MM.1S (cell line): ENCODE measurements around the gene NUAK2.

ENCODE experiments used
- DNase-seq: peaks from one replicate; pipeline ENCODE4 v3.0.0-alpha.2; 2015
- H2AFZ ChIP-seq: fragments of 300-600 bp; sonication (generic); 2 replicates; pipeline ENCODE4 v1.6.0; 2016; ENCODE audit warnings: antibody characterized with exemption, low read length
- H3F3A ChIP-seq: fragments of 300-600 bp; sonication (generic); 2 replicates; pipeline ENCODE4 v1.6.1; 2016; ENCODE audit warnings: mild to moderate bottlenecking, antibody characterized with exemption, low read length, moderate library complexity, mixed read lengths; ENCODE audit not compliant: insufficient read depth
- H3K27ac ChIP-seq: fragments of 300-600 bp; sonication (generic); 2 replicates; pipeline ENCODE4 v1.5.1; 2016; ENCODE audit warnings: mild to moderate bottlenecking, low read length
- H3K27me3 ChIP-seq: fragments of 300-600 bp; sonication (generic); replicated peaks from 2 replicates; pipeline ENCODE4 v1.6.0; 2016; ENCODE audit warnings: low read length; ENCODE audit not compliant: insufficient read depth
- H3K36me3 ChIP-seq: fragments of 300-600 bp; sonication (generic); replicated peaks from 2 replicates; pipeline ENCODE4 v1.6.1; 2016; ENCODE audit warnings: mild to moderate bottlenecking, low read length, mixed read lengths; ENCODE audit not compliant: insufficient read depth
- H3K4me1 ChIP-seq: fragments of 300-600 bp; sonication (generic); 2 replicates; pipeline ENCODE4 v1.6.1; 2016; ENCODE audit warnings: low read length, mixed read lengths
- H3K4me2 ChIP-seq: fragments of 300-600 bp; sonication (generic); 2 replicates; pipeline ENCODE4 v1.6.0; 2016; ENCODE audit warnings: low read depth, low read length
- H3K4me3 ChIP-seq: fragments of 300-600 bp; sonication (generic); 2 replicates; pipeline ENCODE4 v1.5.1; 2016; ENCODE audit warnings: low read length, mixed read lengths
- H3K79me2 ChIP-seq: fragments of 300-600 bp; sonication (generic); 2 replicates; pipeline ENCODE4 v1.6.1; 2016; ENCODE audit warnings: mixed run types, low read length, mixed read lengths
- H3K9ac ChIP-seq: fragments of 300-600 bp; sonication (generic); 2 replicates; pipeline ENCODE4 v1.6.1; 2016; ENCODE audit warnings: low read length, mixed read lengths
- H3K9me2 ChIP-seq: fragments of 300-600 bp; sonication (generic); replicated peaks from 2 replicates; pipeline ENCODE4 v1.6.1; 2016; ENCODE audit warnings: mild to moderate bottlenecking, low read length, mixed read lengths; ENCODE audit not compliant: insufficient read depth
- H3K9me3 ChIP-seq: fragments of 300-600 bp; sonication (generic); replicated peaks from 2 replicates; pipeline ENCODE4 v1.6.1; 2016; ENCODE audit warnings: mild to moderate bottlenecking, low read length, mixed read lengths; ENCODE audit not compliant: insufficient read depth
- H4K20me1 ChIP-seq: fragments of 300-600 bp; sonication (generic); 2 replicates; pipeline ENCODE4 v1.6.1; 2016; ENCODE audit warnings: mild to moderate bottlenecking, low read length, moderate library complexity, mixed read lengths; ENCODE audit not compliant: insufficient read depth
- EZH2 ChIP-seq: fragments of 300-600 bp; sonication (generic); optimal IDR thresholded peaks from 2 replicates; pipeline ENCODE3; 2017; ENCODE audit warnings: low read depth, mild to moderate bottlenecking, antibody characterized with exemption, low read length, mixed read lengths
- EZH2phosphoT487 ChIP-seq: fragments of 300-600 bp; sonication (generic); IDR thresholded peaks from 2 replicates; pipeline ENCODE4 v1.6.1; 2018; ENCODE audit warnings: antibody characterized with exemption, low read length
- TF ChIP-seq, protein P1 (sequence below): fragments of 300-600 bp; sonication (generic); IDR thresholded peaks from 2 replicates; pipeline ENCODE4 v1.5.1; 2016; ENCODE audit warnings: antibody characterized with exemption, low read length, mixed read lengths

The NUAK2 gene

DNA sequence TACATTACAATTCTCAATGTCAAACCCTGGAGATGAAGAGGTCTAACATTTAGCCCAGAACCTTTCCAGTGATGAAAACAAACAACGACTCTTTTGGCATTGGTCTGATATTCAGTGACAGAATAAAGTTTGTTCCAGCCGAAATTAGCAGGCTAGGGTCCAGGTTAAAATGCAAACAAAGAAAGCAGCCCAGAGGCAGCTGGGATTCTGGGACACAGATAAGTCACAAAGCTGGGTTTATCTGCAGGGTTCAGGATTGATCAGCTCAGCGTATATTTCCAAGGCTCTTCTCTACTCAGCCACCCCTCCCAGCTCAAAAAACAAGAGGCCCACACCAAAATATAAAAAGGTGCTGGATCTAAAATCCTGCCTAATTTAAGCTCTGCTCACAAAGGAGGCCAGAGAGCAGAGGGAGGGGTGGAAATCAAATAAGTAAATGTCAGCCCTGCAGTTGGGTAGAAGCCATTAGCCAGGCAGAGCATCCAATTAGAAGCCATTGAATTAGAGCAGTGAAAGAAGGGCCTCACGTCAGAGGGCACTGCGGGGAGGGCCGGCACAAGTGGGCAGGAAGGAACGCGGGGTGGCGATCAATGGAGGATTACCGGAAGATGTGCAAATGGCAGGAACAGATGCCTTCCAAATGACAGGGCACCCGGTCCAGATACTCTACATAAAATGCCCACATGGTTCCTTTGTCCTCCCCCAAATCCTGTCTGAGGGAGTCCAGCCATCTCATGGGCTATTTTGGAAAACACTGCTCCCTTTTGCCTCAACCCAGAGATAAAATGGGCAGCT lies 38.4 kb upstream of the NUAK2 start:
- H3K9ac ChIP-seq, result no peak overlapping the region
- no peaks in the 10 kb centered on the region for H3K36me3 ChIP-seq
- no peak overlapping the region for H3K27ac ChIP-seq
- H3K4me2 ChIP-seq, result no peak overlapping the region
- no peak overlapping the region for H3K4me3 ChIP-seq
- no peak for DNase-seq
- no peaks in the 10 kb centered on the region for H3K79me2 ChIP-seq
- no peak overlapping the region for H2AFZ ChIP-seq
- no peaks in the 10 kb centered on the region for H3K4me1 ChIP-seq
- no peaks in the 10 kb centered on the region for H3F3A ChIP-seq
- TF ChIP-seq EZH2phosphoT487 (no peak), EZH2 (no peak)
- TF ChIP-seq, protein P1, sequence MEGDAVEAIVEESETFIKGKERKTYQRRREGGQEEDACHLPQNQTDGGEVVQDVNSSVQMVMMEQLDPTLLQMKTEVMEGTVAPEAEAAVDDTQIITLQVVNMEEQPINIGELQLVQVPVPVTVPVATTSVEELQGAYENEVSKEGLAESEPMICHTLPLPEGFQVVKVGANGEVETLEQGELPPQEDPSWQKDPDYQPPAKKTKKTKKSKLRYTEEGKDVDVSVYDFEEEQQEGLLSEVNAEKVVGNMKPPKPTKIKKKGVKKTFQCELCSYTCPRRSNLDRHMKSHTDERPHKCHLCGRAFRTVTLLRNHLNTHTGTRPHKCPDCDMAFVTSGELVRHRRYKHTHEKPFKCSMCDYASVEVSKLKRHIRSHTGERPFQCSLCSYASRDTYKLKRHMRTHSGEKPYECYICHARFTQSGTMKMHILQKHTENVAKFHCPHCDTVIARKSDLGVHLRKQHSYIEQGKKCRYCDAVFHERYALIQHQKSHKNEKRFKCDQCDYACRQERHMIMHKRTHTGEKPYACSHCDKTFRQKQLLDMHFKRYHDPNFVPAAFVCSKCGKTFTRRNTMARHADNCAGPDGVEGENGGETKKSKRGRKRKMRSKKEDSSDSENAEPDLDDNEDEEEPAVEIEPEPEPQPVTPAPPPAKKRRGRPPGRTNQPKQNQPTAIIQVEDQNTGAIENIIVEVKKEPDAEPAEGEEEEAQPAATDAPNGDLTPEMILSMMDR, result no peak
- no peaks in the 10 kb centered on the region for H4K20me1 ChIP-seq
- H3K9me2 ChIP-seq, result no peaks in the 10 kb centered on the region
- no peaks in the 10 kb centered on the region for H3K27me3 ChIP-seq
- H3K9me3 ChIP-seq, result no peaks in the 10 kb centered on the region

DNA sequence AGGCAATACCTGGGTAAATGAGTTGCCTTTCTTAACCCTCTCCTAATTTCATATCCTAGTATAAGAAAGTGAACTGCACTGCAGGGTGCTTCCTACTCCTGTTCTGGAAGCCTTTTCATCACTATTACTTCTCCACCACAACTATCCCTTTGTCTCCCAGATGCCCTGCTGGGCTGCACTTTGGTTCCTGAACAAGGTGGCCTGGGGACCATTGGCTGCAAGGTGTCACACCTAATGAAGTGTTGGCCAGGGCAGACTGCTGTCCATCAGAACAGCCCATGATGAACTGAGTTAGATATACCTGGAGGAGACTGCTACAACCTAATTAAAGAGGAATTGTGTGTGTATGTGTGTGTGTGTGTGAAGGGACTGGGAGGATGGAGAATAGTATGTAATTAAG lies 37.0 kb upstream of the NUAK2 start:
- Histone ChIP-seq H3K79me2 (no peaks in the 10 kb centered on the region), H3K9me3 (no peaks in the 10 kb centered on the region), H3K4me1 (no peaks in the 10 kb centered on the region), H4K20me1 (no peaks in the 10 kb centered on the region), H3K4me2 (no peak overlapping the region), H3K4me3 (no peak overlapping the region), H3K9me2 (no peaks in the 10 kb centered on the region), H3K36me3 (no peaks in the 10 kb centered on the region), H3K27me3 (no peaks in the 10 kb centered on the region), H3K9ac (no peak overlapping the region), H2AFZ (no peak overlapping the region), H3K27ac (no peak overlapping the region), H3F3A (no peaks in the 10 kb centered on the region)
- DNase-seq, result no peak
- TF ChIP-seq, protein P1, result no peak
- TF ChIP-seq EZH2, result no peak

DNA sequence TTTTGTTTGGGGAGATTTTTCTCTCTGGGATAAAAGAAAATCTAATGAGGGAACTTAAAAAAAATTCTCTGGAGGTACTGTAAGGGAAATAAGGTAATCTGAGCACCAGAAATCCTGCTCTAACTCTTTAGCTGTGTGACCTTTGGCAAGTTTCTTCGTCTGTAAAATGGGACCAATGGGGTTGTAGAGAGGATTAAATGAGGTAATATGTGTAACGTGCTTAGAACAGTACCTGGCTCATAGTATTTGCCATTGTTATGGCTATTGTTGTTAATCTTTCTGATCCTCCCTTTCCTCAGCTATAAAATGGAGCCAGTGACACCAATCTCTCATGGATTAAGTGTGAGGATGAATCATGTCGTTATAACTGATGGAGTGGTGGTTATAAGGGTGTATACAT lies 36.0 kb upstream of the NUAK2 start:
- Histone ChIP-seq H3K9me3 (no peaks in the 10 kb centered on the region), H3K9me2 (no peaks in the 10 kb centered on the region), H3K4me3 (no peak overlapping the region), H3K27ac (no peak overlapping the region), H2AFZ (no peak overlapping the region), H3K4me2 (no peak overlapping the region), H3K9ac (no peak overlapping the region), H3K36me3 (no peaks in the 10 kb centered on the region), H3K27me3 (no peaks in the 10 kb centered on the region), H3K4me1 (no peaks in the 10 kb centered on the region), H4K20me1 (no peaks in the 10 kb centered on the region), H3K79me2 (no peaks in the 10 kb centered on the region), H3F3A (no peaks in the 10 kb centered on the region)
- TF ChIP-seq EZH2 (no peak), EZH2phosphoT487 (no peak)
- TF ChIP-seq, protein P1, result no peak
- DNase-seq, result no peak
